22Rv1 (cell line): ENCODE measurements around the gene NRIP2.

Experiments used
- ZFX ChIP-seq: fragments of 450-650 bp; IDR thresholded peaks from 2 replicates; pipeline ENCODE4 v1.6.1; 2017; ENCODE audit warnings: antibody characterized with exemption, borderline replicate concordance
- TF ChIP-seq, protein P1 (sequence below): fragments of 450-650 bp; IDR thresholded peaks from 2 replicates; pipeline ENCODE4 v1.5.1; 2017; ENCODE audit warnings: mild to moderate bottlenecking

- TF ChIP-seq, protein P1, sequence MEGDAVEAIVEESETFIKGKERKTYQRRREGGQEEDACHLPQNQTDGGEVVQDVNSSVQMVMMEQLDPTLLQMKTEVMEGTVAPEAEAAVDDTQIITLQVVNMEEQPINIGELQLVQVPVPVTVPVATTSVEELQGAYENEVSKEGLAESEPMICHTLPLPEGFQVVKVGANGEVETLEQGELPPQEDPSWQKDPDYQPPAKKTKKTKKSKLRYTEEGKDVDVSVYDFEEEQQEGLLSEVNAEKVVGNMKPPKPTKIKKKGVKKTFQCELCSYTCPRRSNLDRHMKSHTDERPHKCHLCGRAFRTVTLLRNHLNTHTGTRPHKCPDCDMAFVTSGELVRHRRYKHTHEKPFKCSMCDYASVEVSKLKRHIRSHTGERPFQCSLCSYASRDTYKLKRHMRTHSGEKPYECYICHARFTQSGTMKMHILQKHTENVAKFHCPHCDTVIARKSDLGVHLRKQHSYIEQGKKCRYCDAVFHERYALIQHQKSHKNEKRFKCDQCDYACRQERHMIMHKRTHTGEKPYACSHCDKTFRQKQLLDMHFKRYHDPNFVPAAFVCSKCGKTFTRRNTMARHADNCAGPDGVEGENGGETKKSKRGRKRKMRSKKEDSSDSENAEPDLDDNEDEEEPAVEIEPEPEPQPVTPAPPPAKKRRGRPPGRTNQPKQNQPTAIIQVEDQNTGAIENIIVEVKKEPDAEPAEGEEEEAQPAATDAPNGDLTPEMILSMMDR, result no peak
- no peak for TF ChIP-seq ZFX
Observed at GRCh38 chr12:2857576-2857975, 22.7 kb upstream of the NRIP2 start.
